ENCODE measurements around the gene RPL26. TPM values are rescaled to one million over a fixed set of nuclear protein-coding genes. Genes with fewer than 3 reads are reported as not detected.
A peak's percentile ranks its signal among the peaks of the same experiment; 100 is the strongest.
"Not testable (repeated sequence)": the region's sequence is repeated elsewhere in the genome, so short reads cannot be mapped to it uniquely, and the experiment has no call there.

Gene RPL26
- total and polyA plus RNA-seq, 3 donors from 2014 or later: 769 to 1,617 (median 1,360) TPM

DNA sequence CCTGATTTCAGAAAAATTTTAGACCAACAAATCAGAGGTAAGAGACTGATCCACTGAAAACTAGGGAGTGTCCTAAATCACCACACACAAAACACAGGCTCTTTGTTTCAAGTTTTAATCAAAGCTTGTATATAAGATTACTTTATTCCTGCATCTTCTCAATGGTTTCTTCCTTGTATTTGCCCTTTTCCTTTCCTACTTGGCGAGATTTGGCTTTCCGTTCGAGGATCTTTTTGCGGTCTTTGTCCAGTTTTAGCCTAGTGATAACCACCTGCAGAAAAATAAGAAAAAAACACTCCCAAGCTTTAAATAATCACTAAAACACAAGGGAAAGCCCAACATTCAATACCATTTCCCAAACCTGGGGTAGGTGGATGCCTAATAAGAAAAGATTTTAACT is 5.6 kb downstream of the RPL26 start:
- Histone ChIP-seq H3K36me3 (ENCODE audit: low read depth, missing control alignments) (no peaks in the 10 kb centered on the region), H3K27ac (peak overlapping the region; percentile 75 to 91), H3K4me3 (no peak overlapping the region), H3K4me1 (peaks cover 35% of the 10 kb centered on the region), H3K9me3 (no peaks in the 10 kb centered on the region), H3K27me3 (no peaks in the 10 kb centered on the region)
- 66 to 78% methylated on average over 4 of the region's 4 CpGs for WGBS, 2 donors
- intact Hi-C loops (cut with DNase I; ENCODE audit: low total_unique reads): no loop called here
- no peak for TF ChIP-seq POLR2A (IDR thresholded peaks at IDR 0.05)
- TF ChIP-seq, protein P1, sequence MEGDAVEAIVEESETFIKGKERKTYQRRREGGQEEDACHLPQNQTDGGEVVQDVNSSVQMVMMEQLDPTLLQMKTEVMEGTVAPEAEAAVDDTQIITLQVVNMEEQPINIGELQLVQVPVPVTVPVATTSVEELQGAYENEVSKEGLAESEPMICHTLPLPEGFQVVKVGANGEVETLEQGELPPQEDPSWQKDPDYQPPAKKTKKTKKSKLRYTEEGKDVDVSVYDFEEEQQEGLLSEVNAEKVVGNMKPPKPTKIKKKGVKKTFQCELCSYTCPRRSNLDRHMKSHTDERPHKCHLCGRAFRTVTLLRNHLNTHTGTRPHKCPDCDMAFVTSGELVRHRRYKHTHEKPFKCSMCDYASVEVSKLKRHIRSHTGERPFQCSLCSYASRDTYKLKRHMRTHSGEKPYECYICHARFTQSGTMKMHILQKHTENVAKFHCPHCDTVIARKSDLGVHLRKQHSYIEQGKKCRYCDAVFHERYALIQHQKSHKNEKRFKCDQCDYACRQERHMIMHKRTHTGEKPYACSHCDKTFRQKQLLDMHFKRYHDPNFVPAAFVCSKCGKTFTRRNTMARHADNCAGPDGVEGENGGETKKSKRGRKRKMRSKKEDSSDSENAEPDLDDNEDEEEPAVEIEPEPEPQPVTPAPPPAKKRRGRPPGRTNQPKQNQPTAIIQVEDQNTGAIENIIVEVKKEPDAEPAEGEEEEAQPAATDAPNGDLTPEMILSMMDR (IDR thresholded peaks at IDR 0.05): no peak
- DNase-seq: no peak

DNA sequence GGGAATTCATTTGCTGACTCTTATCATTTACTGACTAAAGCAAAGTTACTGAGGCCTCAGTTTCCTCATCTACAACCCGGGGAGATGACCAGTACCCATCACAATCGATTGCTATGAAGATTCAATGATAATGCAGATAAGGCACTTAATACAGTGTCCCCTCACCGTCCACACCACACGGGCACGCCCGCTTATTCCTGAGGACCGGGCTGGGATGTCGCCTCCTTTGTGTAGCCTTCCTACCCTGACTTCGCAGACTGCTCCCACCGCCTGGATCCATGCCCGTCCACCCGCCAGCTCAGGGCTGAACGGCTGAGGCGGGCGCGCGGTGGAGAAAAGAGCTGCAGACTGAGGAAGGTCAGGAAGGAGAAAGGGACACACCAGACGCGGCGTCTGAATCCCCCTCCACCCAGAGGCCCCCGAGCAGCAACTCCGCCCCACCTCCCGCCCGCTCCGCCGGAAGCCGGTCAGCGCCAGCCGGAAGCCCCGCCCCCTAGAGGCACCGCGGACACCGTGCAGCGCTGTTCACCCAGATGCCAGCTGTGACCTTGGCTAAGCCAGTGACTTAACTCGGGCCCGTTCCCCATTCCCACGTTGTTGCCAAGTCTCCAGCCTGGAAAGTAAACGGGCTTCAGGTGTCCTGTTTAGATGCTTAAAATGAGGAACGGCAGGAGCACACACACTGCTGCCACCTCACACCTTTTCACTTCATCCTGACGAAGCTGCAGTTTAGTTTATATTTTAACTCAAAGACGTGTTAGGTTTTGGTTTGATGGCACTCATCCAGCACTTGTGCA is 6.5 kb downstream of the RPL26 start, which contains the start of gene KRABD2:
TSS of gene KRABD2 (minus strand) at position 434 of the 797 bp plus-strand sequence.
- intact Hi-C loops (cut with DNase I; ENCODE audit: low total_unique reads): no loop called here
- no peaks in the 10 kb centered on the region for H3K27me3 ChIP-seq
- DNase-seq: peak; percentile 93
- H3K36me3 ChIP-seq (ENCODE audit: low read depth, missing control alignments): no peaks in the 10 kb centered on the region
- peak within 1 kb of the TSS; percentile 70 to 90 for H3K4me3 ChIP-seq
- H3K4me1 ChIP-seq: peaks cover 26% of the 10 kb centered on the region
- TF ChIP-seq, protein P1 (IDR thresholded peaks at IDR 0.05): peak; percentile 35 to 56 (median 51)
- no peak for TF ChIP-seq POLR2A (IDR thresholded peaks at IDR 0.05)
- 1 to 3% methylated on average over 24 to 34 of the region's 41 CpGs for WGBS, 2 donors
- peak within 1 kb of the TSS; percentile 75 to 91 for H3K27ac ChIP-seq
- H3K9me3 ChIP-seq: no peaks in the 10 kb centered on the region

DNA sequence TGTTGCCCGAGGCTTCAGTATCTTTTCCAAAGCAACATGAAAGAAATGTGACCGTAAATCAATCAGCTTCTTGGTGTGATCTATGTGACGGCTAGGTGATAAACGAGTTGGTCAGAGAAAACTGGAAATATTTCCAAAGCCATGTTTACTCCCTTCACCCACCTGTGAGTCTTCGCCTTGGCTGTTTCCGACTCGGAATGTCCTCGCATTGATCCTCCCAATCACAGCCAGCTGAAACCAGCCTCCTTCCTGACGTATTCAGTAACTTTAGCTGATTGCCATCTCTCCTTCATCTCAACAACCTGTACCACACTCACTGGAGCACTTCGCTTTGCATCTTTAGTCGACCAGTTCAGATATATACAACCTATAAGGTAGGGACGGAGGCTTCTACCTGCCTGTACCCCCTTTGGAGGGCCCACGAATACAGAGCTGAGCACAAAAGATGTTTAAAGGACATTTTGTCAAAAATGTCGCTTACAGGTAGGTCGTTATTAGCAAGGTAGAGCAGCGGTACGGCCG is 7.2 kb downstream of the RPL26 start:
- Histone ChIP-seq H3K9me3 (no peaks in the 10 kb centered on the region), H3K4me3 (peak overlapping the region; percentile 70 to 90), H3K4me1 (peaks cover 20% of the 10 kb centered on the region), H3K36me3 (ENCODE audit: low read depth, missing control alignments) (no peaks in the 10 kb centered on the region), H3K27me3 (no peaks in the 10 kb centered on the region), H3K27ac (peak overlapping the region; percentile 75 to 91)
- DNase-seq: no peak
- whole genome bisulfite sequencing, 2 donors: 6 to 8% methylated on average over 18 of the region's 18 CpGs
- intact Hi-C loops (cut with DNase I; ENCODE audit: low total_unique reads): no loop called here
- no peak for TF ChIP-seq POLR2A (IDR thresholded peaks at IDR 0.05)
- TF ChIP-seq, protein P1 (IDR thresholded peaks at IDR 0.05): no peak

DNA sequence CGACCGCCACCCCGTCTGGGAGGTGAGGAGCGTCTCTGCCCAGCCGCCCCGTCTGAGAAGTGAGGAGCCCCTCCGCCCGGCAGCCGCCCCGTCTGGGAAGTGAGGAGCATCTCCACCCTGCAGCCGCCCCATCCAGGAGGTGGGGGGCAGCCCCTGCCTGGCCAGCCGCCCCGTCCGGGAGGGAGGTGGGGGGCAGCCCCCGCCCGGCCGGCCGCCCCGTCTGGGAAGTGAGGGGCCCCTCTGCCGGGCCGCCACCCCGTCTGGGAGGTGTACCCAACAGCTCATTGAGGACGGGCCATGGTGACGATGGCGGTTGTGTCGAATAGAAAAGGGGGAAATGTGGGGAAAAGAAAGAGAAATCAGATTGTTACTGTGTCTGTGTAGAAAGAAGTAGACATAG is 9.1 kb downstream of the RPL26 start:
- H3K27ac ChIP-seq; H3K27me3 ChIP-seq; H3K9me3 ChIP-seq; DNase-seq; intact Hi-C loops (cut with DNase I; ENCODE audit: low total_unique reads); H3K36me3 ChIP-seq (ENCODE audit: low read depth, missing control alignments): not testable (repeated sequence)
- Histone ChIP-seq H3K4me1 (peaks cover 18% of the 10 kb centered on the region), H3K4me3 (peak overlapping the region in 1 of 2 donors; percentile 0)
- 60 to 76% methylated on average over 7 to 26 of the region's 26 CpGs for WGBS, 2 donors

DNA sequence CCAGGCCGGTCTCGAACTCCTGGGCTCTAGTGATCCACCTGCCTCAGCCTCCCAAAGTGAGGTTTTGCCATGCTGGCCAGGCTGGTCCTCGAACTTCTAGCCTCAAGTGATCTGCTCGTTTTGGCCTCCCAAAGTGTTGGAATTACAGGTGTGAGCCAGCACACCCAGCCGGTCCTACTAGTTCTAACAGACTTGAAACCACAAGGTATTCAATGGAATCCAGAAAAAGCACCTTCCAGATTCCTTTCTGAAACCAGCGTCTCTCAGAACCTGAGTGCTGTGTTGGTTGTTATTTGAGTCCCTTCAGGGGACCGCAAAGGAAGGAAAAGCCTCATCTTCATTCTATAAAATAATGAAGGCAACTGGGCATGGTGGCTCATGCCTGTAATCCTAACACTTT is 10.6 kb downstream of the RPL26 start:
- TF ChIP-seq POLR2A (IDR thresholded peaks at IDR 0.05): no peak
- TF ChIP-seq, protein P1 (IDR thresholded peaks at IDR 0.05): no peak
- intact Hi-C loops (cut with DNase I; ENCODE audit: low total_unique reads): no loop called here
- H3K36me3 ChIP-seq (ENCODE audit: low read depth, missing control alignments): no peaks in the 10 kb centered on the region
- 88% methylated on average over 7 of the region's 7 CpGs for WGBS, 2 donors
- H3K9me3 ChIP-seq: no peaks in the 10 kb centered on the region
- no peak overlapping the region for H3K27ac ChIP-seq
- H3K4me3 ChIP-seq: no peak overlapping the region
- H3K4me1 ChIP-seq: peaks cover 13% of the 10 kb centered on the region
- H3K27me3 ChIP-seq: no peaks in the 10 kb centered on the region
- no peak for DNase-seq

All from testis (tissue), 3 donors.